ENCODE data around the gene USP17L22. TPM values are rescaled to one million over a fixed set of nuclear protein-coding genes. Genes with fewer than 3 reads are reported as not detected.
A peak's percentile ranks its signal among the peaks of the same experiment; 100 is the strongest.
"Not testable (repeated sequence)": the region's sequence is repeated elsewhere in the genome, so short reads cannot be mapped to it uniquely, and the experiment has no call there.

The USP17L22 gene
- total RNA-seq, 1 experiment from 2014 or later: not detected

DNA sequence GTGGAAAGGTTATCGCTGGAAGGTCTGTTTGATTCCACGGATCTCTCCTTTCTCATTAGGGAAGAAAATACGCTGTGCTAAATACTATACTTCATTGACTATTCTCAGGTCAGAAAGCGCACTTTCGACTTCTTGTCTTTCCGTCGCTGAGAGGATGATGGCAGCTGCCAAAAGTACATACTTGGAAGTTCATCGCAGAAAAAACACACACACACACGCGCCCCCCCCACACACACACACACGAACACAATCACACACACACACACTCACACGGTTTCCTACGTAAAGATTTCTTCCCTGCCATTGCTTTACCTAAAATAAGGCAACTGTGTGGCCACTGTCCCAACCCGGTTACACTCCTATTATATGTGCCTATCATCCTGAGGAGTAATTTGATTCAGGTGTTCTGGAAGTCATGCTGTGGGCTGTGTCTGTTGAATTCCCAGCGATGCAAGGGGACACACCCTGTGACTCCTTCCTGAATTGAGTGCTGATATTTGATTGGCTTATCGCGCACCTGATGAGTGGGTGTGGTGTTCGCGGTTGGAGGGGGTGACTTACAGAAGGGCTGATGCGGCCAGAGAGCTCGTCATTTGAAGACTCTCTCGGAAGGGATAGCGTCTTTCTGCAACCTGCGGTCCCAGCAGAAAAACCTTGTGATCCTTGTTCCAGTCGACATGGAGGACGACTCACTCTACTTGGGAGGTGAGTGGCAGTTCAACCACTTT, 19.3 kb upstream of the USP17L22 start, which contains the start of gene USP17L18:
TSS of gene USP17L18 (plus strand) at position 678 of the 728 bp plus-strand sequence. CDS start at position 678, 0 bp downstream.
- CTCF ChIA-PET; H3K27me3 ChIP-seq (replicated peaks; ENCODE audit: insufficient read depth, low read depth, low read length, poor library complexity); BruUV-seq (replicated peaks); H3K4me3 ChIP-seq (ENCODE audit: low read depth, low read length, poor library complexity, severe bottlenecking); intact Hi-C loops (cut with micrococcal nuclease; ENCODE audit: unreplicated experiment); H3K36me3 ChIP-seq (ENCODE audit: insufficient read depth, low read length, poor library complexity, severe bottlenecking); POLR2A ChIA-PET (ENCODE audit: low non-redundant PET); H3K4me1 ChIP-seq (ENCODE audit: insufficient read depth, low read length, poor library complexity, severe bottlenecking); H3K27ac ChIP-seq (ENCODE audit: low read depth, low read length, poor library complexity, severe bottlenecking); H3K9me3 ChIP-seq (ENCODE audit: low read depth, low read length, poor library complexity, severe bottlenecking): not testable (repeated sequence)
- DNase-seq (ENCODE audit: low spot score): peak; percentile 7

DNA sequence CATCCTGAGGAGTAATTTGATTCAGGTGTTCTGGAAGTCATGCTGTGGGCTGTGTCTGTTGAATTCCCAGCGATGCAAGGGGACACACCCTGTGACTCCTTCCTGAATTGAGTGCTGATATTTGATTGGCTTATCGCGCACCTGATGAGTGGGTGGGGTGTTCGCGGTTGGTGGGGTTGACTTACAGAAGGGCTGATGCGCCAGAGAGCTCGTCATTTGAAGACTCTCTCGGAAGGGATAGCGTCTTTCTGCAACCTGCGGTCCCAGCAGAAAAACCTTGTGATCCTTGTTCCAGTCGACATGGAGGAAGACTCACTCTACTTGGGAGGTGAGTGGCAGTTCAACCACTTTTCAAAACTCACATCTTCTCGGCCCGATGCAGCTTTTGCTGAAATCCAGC, 14.3 kb upstream of the USP17L22 start, which contains the start of gene USP17L19:
TSS of gene USP17L19 (plus strand) at position 301 of the 400 bp plus-strand sequence. CDS start at position 301, 0 bp downstream.
- H3K27me3 ChIP-seq (replicated peaks; ENCODE audit: insufficient read depth, low read depth, low read length, poor library complexity); H3K27ac ChIP-seq (ENCODE audit: low read depth, low read length, poor library complexity, severe bottlenecking); CTCF ChIA-PET; BruUV-seq (replicated peaks); DNase-seq (ENCODE audit: low spot score); H3K36me3 ChIP-seq (ENCODE audit: insufficient read depth, low read length, poor library complexity, severe bottlenecking); H3K9me3 ChIP-seq (ENCODE audit: low read depth, low read length, poor library complexity, severe bottlenecking); H3K4me1 ChIP-seq (ENCODE audit: insufficient read depth, low read length, poor library complexity, severe bottlenecking); intact Hi-C loops (cut with micrococcal nuclease; ENCODE audit: unreplicated experiment); H3K4me3 ChIP-seq (ENCODE audit: low read depth, low read length, poor library complexity, severe bottlenecking); POLR2A ChIA-PET (ENCODE audit: low non-redundant PET): not testable (repeated sequence)

DNA sequence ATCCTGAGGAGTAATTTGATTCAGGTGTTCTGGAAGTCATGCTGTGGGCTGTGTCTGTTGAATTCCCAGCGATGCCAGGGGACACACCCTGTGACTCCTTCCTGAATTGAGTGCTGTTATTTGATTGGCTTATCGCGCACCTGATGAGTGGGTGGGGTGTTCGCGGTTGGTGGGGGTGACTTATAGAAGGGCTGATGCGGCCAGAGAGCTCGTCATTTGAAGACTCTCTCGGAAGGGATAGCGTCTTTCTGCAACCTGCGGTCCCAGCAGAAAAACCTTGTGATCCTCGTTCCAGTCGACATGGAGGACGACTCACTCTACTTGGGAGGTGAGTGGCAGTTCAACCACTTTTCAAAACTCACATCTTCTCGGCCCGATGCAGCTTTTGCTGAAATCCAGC, 9.6 kb upstream of the USP17L22 start, which contains the start of gene USP17L20:
TSS of gene USP17L20 (plus strand) at position 301 of the 400 bp plus-strand sequence. CDS start at position 301, 0 bp downstream.
- intact Hi-C loops (cut with micrococcal nuclease; ENCODE audit: unreplicated experiment); H3K4me3 ChIP-seq (ENCODE audit: low read depth, low read length, poor library complexity, severe bottlenecking); POLR2A ChIA-PET (ENCODE audit: low non-redundant PET); H3K27me3 ChIP-seq (replicated peaks; ENCODE audit: insufficient read depth, low read depth, low read length, poor library complexity); H3K9me3 ChIP-seq (ENCODE audit: low read depth, low read length, poor library complexity, severe bottlenecking); BruUV-seq (replicated peaks); H3K27ac ChIP-seq (ENCODE audit: low read depth, low read length, poor library complexity, severe bottlenecking); H3K36me3 ChIP-seq (ENCODE audit: insufficient read depth, low read length, poor library complexity, severe bottlenecking); DNase-seq (ENCODE audit: low spot score); CTCF ChIA-PET; H3K4me1 ChIP-seq (ENCODE audit: insufficient read depth, low read length, poor library complexity, severe bottlenecking): not testable (repeated sequence)

DNA sequence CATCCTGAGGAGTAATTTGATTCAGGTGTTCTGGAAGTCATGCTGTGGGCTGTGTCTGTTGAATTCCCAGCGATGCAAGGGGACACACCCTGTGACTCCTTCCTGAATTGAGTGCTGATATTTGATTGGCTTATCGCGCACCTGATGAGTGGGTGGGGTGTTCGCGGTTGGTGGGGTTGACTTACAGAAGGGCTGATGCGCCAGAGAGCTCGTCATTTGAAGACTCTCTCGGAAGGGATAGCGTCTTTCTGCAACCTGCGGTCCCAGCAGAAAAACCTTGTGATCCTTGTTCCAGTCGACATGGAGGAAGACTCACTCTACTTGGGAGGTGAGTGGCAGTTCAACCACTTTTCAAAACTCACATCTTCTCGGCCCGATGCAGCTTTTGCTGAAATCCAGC, 4.8 kb upstream of the USP17L22 start, which contains the start of gene USP17L21:
TSS of gene USP17L21 (plus strand) at position 301 of the 400 bp plus-strand sequence. CDS start at position 301, 0 bp downstream.
- H3K4me1 ChIP-seq (ENCODE audit: insufficient read depth, low read length, poor library complexity, severe bottlenecking); POLR2A ChIA-PET (ENCODE audit: low non-redundant PET); H3K27ac ChIP-seq (ENCODE audit: low read depth, low read length, poor library complexity, severe bottlenecking); CTCF ChIA-PET; H3K4me3 ChIP-seq (ENCODE audit: low read depth, low read length, poor library complexity, severe bottlenecking); H3K36me3 ChIP-seq (ENCODE audit: insufficient read depth, low read length, poor library complexity, severe bottlenecking); intact Hi-C loops (cut with micrococcal nuclease; ENCODE audit: unreplicated experiment); H3K27me3 ChIP-seq (replicated peaks; ENCODE audit: insufficient read depth, low read depth, low read length, poor library complexity); H3K9me3 ChIP-seq (ENCODE audit: low read depth, low read length, poor library complexity, severe bottlenecking); DNase-seq (ENCODE audit: low spot score); BruUV-seq (replicated peaks): not testable (repeated sequence)

DNA sequence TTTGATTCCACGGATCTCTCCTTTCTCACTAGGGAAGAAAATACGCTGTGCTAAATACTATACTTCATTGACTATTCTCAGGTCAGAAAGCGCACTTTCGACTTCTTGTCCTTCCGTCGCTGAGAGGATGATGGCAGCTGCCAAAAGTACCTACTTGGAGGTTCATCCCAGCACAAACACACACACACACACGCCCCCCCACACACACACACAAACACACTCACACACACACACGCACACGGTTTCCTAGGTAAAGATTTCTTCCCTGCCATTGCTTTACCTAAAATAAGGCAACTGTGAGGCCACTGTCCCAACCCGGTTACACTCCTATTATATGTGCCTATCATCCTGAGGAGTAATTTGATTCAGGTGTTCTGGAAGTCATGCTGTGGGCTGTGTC, 4.3 kb downstream of the USP17L22 start:
- DNase-seq (ENCODE audit: low spot score); H3K4me1 ChIP-seq (ENCODE audit: insufficient read depth, low read length, poor library complexity, severe bottlenecking); POLR2A ChIA-PET (ENCODE audit: low non-redundant PET); intact Hi-C loops (cut with micrococcal nuclease; ENCODE audit: unreplicated experiment); BruUV-seq (replicated peaks); H3K27me3 ChIP-seq (replicated peaks; ENCODE audit: insufficient read depth, low read depth, low read length, poor library complexity); H3K4me3 ChIP-seq (ENCODE audit: low read depth, low read length, poor library complexity, severe bottlenecking); H3K9me3 ChIP-seq (ENCODE audit: low read depth, low read length, poor library complexity, severe bottlenecking); H3K36me3 ChIP-seq (ENCODE audit: insufficient read depth, low read length, poor library complexity, severe bottlenecking); CTCF ChIA-PET; H3K27ac ChIP-seq (ENCODE audit: low read depth, low read length, poor library complexity, severe bottlenecking): not testable (repeated sequence)

Other genes starting within 250 kb of the USP17L22 start
- not detected in 2 replicates for gene FAM90A26, start 97.2 kb upstream of the USP17L22 start, total RNA-seq (2021)
- gene USP17L10, start 57.0 kb upstream of the USP17L22 start, total RNA-seq (2021): not detected in 2 replicates
- gene USP17L11, start 52.2 kb upstream of the USP17L22 start, total RNA-seq (2021): 0.24 TPM in 1 of 2 replicates, not detected in the other
- gene USP17L12, start 47.5 kb upstream of the USP17L22 start, total RNA-seq (2021): not detected in 2 replicates
- not detected in 2 replicates for gene USP17L13, start 42.7 kb upstream of the USP17L22 start, total RNA-seq (2021)
- gene USP17L15, start 33.2 kb upstream of the USP17L22 start, total RNA-seq (2021): not detected in 2 replicates
- gene USP17L17, start 23.7 kb upstream of the USP17L22 start, total RNA-seq (2021): not detected in 2 replicates
- not detected in 2 replicates for gene USP17L18, start 19.0 kb upstream of the USP17L22 start, total RNA-seq (2021)
- not detected in 2 replicates for gene USP17L19, start 14.2 kb upstream of the USP17L22 start, total RNA-seq (2021)
- not detected in 2 replicates for gene USP17L20, start 9.5 kb upstream of the USP17L22 start, total RNA-seq (2021)
- not detected in 2 replicates for gene USP17L21, start 4.7 kb upstream of the USP17L22 start, total RNA-seq (2021)
- gene USP17L24, start 57.5 kb downstream of the USP17L22 start, total RNA-seq (2021): not detected in 2 replicates
- gene USP17L25, start 62.3 kb downstream of the USP17L22 start, total RNA-seq (2021): not detected in 2 replicates
- not detected in 2 replicates for gene USP17L26, start 67.0 kb downstream of the USP17L22 start, total RNA-seq (2021)
- not detected in 2 replicates for gene USP17L5, start 71.8 kb downstream of the USP17L22 start, total RNA-seq (2021)
- gene USP17L27, start 76.5 kb downstream of the USP17L22 start, total RNA-seq (2021): not detected in 2 replicates
- gene USP17L28, start 81.3 kb downstream of the USP17L22 start, total RNA-seq (2021): not detected in 2 replicates
- not detected in 2 replicates for gene USP17L29, start 86.0 kb downstream of the USP17L22 start, total RNA-seq (2021)
- gene USP17L30, start 95.5 kb downstream of the USP17L22 start, total RNA-seq (2021): not detected in 2 replicates
- gene DEFB131A, start 176.8 kb downstream of the USP17L22 start, total RNA-seq (2021): not detected in 2 replicates

Data from A673 (cell line).